NCI-H1417 treated with DMSO at 0.1 percent for 48 hours (cell line): ENCODE data around the gene PRKCZ.

Experiments used
- DNase-seq: peaks from one replicate; lab custom pipeline; 2025; lab: John Stamatoyannopoulos, UW

The PRKCZ gene

GRCh38 chr1:2049718-2050431 is at the start of gene PRKCZ:
TSS of gene PRKCZ (plus strand) at chr1:2050411. CDS start at chr1:2050631, 220 bp downstream.
- DNase-seq: no peak

DNA sequence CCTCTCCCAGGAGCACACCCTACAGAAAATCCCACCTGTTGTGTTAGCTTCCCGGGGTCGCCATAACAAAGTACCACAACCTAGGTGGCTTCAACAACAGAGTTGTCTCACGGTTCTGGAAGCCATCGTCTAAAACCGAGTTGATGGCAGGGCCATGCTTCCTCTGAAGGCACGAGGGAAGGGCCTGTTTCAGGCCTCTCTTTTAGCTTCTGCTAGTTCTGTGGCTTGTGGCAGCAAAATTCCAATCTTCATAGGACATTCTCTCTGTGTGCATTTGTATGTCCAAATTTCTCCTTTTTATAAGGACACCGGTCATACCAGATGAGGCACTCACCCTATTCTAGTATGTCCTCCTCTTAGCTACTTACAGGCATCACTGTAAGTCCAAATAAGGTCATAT is 49.8 kb upstream of the PRKCZ start:
- no peak for DNase-seq

DNA sequence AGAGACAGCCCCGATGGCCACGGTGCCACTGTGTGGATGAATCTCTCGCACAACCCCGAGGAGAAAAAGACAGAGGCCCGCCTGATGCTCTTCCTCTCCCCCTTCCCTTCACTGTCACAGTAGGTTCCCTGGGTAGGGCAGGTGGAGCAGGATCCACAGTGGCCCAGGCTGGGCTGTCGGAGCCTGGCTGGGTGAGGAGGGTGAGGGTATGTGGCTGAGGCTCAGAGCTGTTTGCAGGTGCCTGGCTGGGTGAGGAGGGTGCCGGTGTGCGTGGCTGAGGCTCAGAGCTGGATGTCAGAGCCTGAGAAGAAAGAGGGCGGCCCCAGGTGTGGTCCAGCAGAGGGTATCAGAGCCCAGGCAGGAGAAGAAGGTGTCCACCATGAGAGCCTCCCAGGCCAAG is 49.4 kb upstream of the PRKCZ start:
- no peak for DNase-seq

DNA sequence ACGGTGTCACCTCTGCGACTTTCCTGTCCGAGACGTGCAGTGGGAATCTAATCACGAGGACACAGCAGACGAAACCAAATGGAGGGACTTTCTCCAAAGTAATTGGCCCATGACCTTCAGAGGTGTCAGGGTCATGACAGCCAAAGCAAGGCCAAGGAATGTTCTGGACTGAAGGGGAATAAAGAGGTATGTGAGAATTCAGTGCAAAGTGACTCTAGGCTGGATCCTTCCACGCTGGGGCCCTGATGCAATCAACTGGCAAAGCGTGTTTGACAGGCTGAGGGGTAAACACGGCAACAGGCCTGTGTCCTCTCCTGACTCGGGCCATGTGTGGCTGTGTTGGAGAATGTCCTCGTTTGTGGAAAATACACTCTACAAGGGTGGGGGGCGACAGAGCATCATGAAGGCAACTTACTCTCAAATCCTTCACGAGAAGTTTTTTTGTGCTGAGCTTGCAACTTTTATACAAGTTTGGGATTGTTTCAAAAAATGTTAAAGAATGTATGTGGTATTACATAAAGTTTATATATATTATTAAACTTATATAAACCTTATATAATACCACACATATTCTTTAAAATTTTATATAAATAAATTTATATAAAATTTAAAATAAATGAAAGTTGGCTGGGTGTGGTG is 48.3 kb upstream of the PRKCZ start:
- no peak for DNase-seq

GRCh38 chr1:2003541-2004131 is 46.6 kb upstream of the PRKCZ start, which contains the start of gene CFAP74:
TSS of gene CFAP74 (minus strand) at chr1:2003786. CDS start at chr1:1990956, 12,830 bp downstream.
- peak; percentile 5 for DNase-seq

GRCh38 chr1:2004856-2005255 is 45.4 kb upstream of the PRKCZ start:
- no peak for DNase-seq

GRCh38 chr1:2009101-2010053 is 40.8 kb upstream of the PRKCZ start:
- no peak for DNase-seq

- no peak for DNase-seq
Observed at GRCh38 chr1:2014181-2014580, 36.0 kb upstream of the PRKCZ start.

DNA sequence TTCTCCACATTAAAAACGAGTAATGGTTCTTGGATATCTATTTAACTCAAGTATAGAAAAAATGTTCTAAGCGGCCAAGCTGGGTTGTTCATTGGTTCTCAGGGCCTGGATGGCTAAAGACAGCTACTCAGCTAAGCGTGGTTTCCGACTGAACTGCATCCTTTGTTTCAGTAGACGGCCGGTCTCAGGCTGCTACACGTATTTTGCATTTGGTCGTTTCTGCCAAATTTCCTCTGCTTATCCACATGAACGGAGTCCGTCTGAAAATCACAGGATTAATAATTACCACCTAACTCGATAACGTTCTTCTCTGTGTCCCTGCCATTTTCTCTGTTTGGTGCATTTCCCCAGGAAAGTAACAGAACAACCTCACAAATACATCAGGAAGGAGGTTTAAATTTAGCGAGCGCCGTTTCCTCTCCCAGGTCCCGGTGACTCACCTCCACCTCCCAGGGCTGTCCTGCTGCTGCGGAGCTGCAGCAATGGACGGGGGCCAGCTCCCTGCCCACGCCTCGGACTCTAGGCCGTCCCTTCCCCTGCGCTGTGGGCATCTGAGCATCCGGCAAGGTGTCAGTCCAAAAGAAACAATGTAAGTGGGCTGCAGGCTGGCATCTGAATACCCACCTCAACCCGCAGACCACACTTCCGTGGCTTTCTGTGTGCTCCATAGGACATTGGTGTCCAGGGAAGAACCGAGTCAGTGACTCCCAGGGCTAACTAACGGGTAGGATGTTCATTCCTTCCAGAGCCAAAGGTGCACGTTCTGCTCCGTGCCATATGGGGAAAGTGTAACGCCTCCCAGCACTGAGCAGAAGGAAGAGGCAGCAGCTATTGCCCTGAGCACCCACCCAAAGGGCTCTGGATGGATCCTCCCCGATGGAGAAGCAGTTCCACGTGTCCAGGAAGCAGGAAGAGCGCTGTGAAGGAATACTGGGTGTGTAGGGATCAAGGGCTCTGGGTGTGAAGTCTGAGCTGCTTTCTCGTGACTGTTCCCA is 35.2 kb upstream of the PRKCZ start:
- no peak for DNase-seq

DNA sequence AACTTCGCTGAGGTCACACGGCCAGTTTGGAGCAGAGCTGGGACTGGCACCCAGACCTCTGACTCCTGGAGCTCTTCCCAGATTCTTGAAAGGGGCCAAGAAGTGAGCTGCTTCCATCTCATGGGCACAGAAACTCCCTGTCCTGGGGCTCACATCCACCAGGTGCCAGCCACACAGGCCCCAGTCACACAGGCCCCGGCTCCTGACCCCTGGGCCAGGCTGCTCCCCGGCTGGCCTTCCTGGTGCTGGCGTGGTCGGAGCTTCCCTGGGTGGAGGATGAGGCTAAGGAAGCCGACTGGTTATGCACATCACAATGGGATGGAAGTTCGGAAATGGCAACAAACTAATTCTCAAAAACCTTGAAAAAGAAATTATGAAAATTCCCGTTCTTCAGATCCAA is 34.1 kb upstream of the PRKCZ start:
- no peak for DNase-seq

- DNase-seq: no peak
Observed at GRCh38 chr1:2018217-2019171, 31.7 kb upstream of the PRKCZ start.

DNA sequence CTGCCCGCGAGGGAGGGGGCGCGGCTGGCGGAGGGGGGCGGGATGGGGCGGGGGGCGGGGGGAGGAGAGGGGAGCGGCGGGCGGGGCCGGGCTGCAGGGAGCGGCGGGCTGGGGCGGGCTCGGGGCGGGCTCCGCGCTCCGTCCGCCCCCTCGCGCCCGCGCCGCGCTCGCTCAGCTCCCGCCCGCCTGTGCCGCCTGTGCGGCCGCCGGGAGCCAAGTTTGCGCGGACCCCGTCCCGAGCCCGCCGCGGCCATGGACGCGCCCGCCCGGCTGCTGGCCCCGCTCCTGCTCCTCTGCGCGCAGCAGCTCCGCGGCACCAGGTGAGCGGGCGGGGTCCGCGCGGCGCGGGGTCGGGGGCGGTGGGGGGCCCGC is 31.1 kb upstream of the PRKCZ start, which contains the start of gene GABRD:
GABRD (plus strand) TSS at position 174 of the 372 bp plus-strand sequence; CDS start at position 253, 79 bp downstream.
- DNase-seq: no peak

DNA sequence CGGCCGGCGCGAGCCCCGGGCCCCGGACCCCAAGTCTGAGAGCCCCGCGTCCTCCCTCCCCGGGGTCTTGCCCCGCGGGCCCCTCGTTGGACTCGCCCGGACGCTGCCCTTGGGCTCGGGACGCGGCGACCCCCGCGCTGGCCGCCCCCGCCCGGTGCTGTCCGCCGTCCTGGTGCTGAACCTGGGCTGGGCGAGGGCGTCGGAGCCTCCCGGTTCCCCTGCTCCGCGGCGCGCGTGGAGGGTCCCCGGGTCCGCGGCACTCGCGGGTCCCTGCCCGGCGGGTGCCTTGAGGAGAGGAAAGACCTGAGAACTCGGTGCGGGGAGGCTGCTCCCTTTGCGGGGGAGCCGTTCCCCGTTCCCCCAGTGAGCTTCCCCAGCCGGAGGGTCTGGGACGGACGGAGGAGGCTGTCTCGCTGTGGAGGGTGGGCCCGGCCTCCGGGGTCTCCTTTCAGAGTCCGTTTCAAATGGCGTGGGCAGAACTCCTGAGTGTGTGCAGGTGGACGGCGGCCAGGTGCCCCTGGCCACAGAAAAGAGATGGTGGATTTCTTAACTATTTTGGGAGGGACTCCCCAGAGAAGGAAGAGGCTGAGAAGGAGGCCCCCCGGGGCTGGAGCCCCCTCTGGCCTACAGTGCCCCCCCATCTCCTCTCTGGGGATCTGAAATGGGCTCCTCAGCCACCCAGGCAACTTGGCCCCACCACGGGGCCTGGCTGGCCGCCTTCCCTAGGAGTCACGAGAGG is 30.5 kb upstream of the PRKCZ start:
- no peak for DNase-seq

GRCh38 chr1:2020310-2020655 is 29.9 kb upstream of the PRKCZ start:
- DNase-seq: no peak

GRCh38 chr1:2021550-2021949 is 28.7 kb upstream of the PRKCZ start:
- DNase-seq: no peak

DNA sequence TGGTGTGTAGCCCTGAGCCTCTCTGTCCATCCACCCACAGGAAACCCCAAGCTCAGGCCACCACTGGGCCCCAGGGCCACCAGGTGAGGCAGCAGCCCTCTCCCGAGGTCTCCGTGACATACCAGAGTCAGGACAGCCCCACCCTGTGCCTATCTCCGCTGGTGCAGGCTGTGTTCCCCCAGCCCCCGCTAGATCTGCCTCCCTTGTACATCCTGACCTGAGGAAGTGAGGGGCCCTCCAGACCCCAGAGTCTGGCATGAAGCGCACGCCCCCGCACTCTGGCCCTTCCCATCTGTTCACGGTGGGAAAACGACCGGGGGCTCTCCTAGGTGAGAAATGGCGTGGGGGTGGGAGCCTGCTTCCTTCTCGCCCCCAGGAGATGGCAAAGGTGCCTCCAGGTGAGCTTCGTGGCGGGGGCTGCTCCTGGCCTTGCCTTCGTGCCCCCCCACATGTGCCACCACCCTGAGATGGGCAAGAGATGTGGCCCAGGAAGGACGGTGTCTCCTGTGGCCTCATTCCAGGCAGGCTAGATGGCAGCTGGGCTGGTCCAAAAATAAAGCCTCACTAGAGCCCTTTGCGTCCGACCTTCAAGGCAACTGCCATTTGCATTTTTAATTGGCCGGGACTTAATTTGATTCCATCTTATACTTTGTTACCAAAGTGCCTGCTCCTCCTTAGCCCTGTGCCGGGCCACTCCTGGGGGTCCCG is 28.0 kb upstream of the PRKCZ start:
- no peak for DNase-seq

- DNase-seq: no peak
Observed at GRCh38 chr1:2023187-2023586, 27.0 kb upstream of the PRKCZ start.

GRCh38 chr1:2024451-2024850 is 25.8 kb upstream of the PRKCZ start:
- no peak for DNase-seq
